ENCODE data around the gene LRP6. TPM values are rescaled to one million over a fixed set of nuclear protein-coding genes. Genes with fewer than 3 reads are reported as not detected.

The LRP6 gene
- polyA plus RNA-seq, 1 donor from 2014 or later = 33.5 TPM

GRCh38 chr12:12206776-12207388 is 60.0 kb downstream of the LRP6 start:
- Histone ChIP-seq H3K4me3 (ENCODE audit: low read length) (no peak overlapping the region), H3K27ac (ENCODE audit: low read length) (no peak overlapping the region), H3K9me2 (ENCODE audit: insufficient read depth, low read length) (no peaks in the 10 kb centered on the region), H3K79me2 (replicated peaks; ENCODE audit: insufficient read depth, low read length) (peaks cover 60% of the 10 kb centered on the region), H3F3A (ENCODE audit: insufficient read depth, low read length, poor library complexity, severe bottlenecking) (no peaks in the 10 kb centered on the region), H2AFZ (ENCODE audit: low read depth, low read length) (no peak overlapping the region), H3K9me3 (ENCODE audit: low read length) (no peaks in the 10 kb centered on the region), H3K9ac (ENCODE audit: low read length) (no peak overlapping the region), H3K4me2 (ENCODE audit: low read length) (no peak overlapping the region), H4K20me1 (ENCODE audit: insufficient read depth) (no peaks in the 10 kb centered on the region), H3K27me3 (ENCODE audit: insufficient read depth, low read depth, low read length) (no peaks in the 10 kb centered on the region), H3K36me3 (ENCODE audit: insufficient read depth, low read length) (no peaks in the 10 kb centered on the region)
- TF ChIP-seq CTCF (IDR thresholded peaks at IDR 0.05; ENCODE audit: poor library complexity, severe bottlenecking) (no peak), TAF1 (IDR thresholded peaks at IDR 0.05; ENCODE audit: low read depth) (no peak), MXI1 (conservative IDR thresholded peaks at IDR 0.05; ENCODE audit: poor library complexity, severe bottlenecking) (no peak), EP300 (conservative IDR thresholded peaks at IDR 0.05; ENCODE audit: poor library complexity, severe bottlenecking) (no peak), EZH2 (IDR thresholded peaks at IDR 0.05; ENCODE audit: borderline replicate concordance, insufficient read depth, low read length, poor library complexity, severe bottlenecking) (no peak), RAD21 (conservative IDR thresholded peaks at IDR 0.05) (no peak), REST (IDR thresholded peaks at IDR 0.05; ENCODE audit: borderline replicate concordance) (no peak), POLR2AphosphoS5 (IDR thresholded peaks at IDR 0.05) (no peak), SMC3 (conservative IDR thresholded peaks at IDR 0.05; ENCODE audit: poor library complexity) (no peak)

GRCh38 chr12:12202747-12203146 is 64.1 kb downstream of the LRP6 start:
- Histone ChIP-seq H3K4me2 (ENCODE audit: low read length) (no peak overlapping the region), H3K27ac (ENCODE audit: low read length) (no peak overlapping the region), H2AFZ (ENCODE audit: low read depth, low read length) (no peak overlapping the region), H3K9ac (ENCODE audit: low read length) (no peak overlapping the region), H3K9me3 (ENCODE audit: low read length) (peaks cover under 1% of the 10 kb centered on the region), H3K27me3 (ENCODE audit: insufficient read depth, low read depth, low read length) (no peaks in the 10 kb centered on the region), H3F3A (ENCODE audit: insufficient read depth, low read length, poor library complexity, severe bottlenecking) (no peaks in the 10 kb centered on the region), H3K36me3 (ENCODE audit: insufficient read depth, low read length) (peaks cover 11% of the 10 kb centered on the region), H3K79me2 (replicated peaks; ENCODE audit: insufficient read depth, low read length) (peaks cover 35% of the 10 kb centered on the region), H3K9me2 (ENCODE audit: insufficient read depth, low read length) (no peaks in the 10 kb centered on the region), H3K4me3 (ENCODE audit: low read length) (no peak overlapping the region), H4K20me1 (ENCODE audit: insufficient read depth) (no peaks in the 10 kb centered on the region)
- TF ChIP-seq SMC3 (conservative IDR thresholded peaks at IDR 0.05; ENCODE audit: poor library complexity) (no peak), EP300 (conservative IDR thresholded peaks at IDR 0.05; ENCODE audit: poor library complexity, severe bottlenecking) (no peak), RAD21 (conservative IDR thresholded peaks at IDR 0.05) (no peak), MXI1 (conservative IDR thresholded peaks at IDR 0.05; ENCODE audit: poor library complexity, severe bottlenecking) (no peak), EZH2 (IDR thresholded peaks at IDR 0.05; ENCODE audit: borderline replicate concordance, insufficient read depth, low read length, poor library complexity, severe bottlenecking) (no peak), POLR2AphosphoS5 (IDR thresholded peaks at IDR 0.05) (no peak), REST (IDR thresholded peaks at IDR 0.05; ENCODE audit: borderline replicate concordance) (no peak), TAF1 (IDR thresholded peaks at IDR 0.05; ENCODE audit: low read depth) (no peak), CTCF (IDR thresholded peaks at IDR 0.05; ENCODE audit: poor library complexity, severe bottlenecking) (no peak)
